Endothelial cell of coronary artery (primary cell): ENCODE results near the gene SNAPIN. TPM values are rescaled to one million over a fixed set of nuclear protein-coding genes. Genes with fewer than 3 reads are reported as not detected.

Experiments
- total RNA-seq: library from RNA; depleted of rRNA; stranded (reverse); fragments of >200 nt; gene quantifications from 2 replicates; pipeline ENCODE4 v1.2.3, GENCODE V29; 2014

Gene SNAPIN
- total RNA-seq = 39.4 and 48.3 TPM in 2 replicates

GRCh38 chr1:153658400-153659174 lies at the start of gene SNAPIN:
Gene SNAPIN (plus strand): TSS chr1:153658703. CDS start chr1:153658744, 41 bp downstream.

GRCh38 chr1:153612755-153613331 lies 45.7 kb upstream of the SNAPIN start, which contains the start of gene S100A16:
Gene S100A16 (minus strand): TSS chr1:153613137. CDS start chr1:153608151, 4,986 bp downstream.

GRCh38 chr1:153616144-153616916 lies 42.2 kb upstream of the SNAPIN start, which contains the start of gene S100A14:
Gene S100A14 (minus strand): TSS chr1:153616325. CDS start chr1:153615858, 467 bp downstream.

GRCh38 chr1:153626904-153627714 lies 31.4 kb upstream of the SNAPIN start, which contains the start of gene S100A13:
Gene S100A13 (minus strand): TSS chr1:153627505. CDS start chr1:153626472, 1,033 bp downstream.

GRCh38 chr1:153627715-153628626 lies 30.5 kb upstream of the SNAPIN start, which contains the start of gene S100A1:
Gene S100A1 (plus strand): TSS chr1:153628434. CDS start chr1:153630522, 2,088 bp downstream.

GRCh38 chr1:153633754-153634665 lies 24.5 kb upstream of the SNAPIN start, which contains the start of gene CHTOP:
Gene CHTOP (plus strand): TSS chr1:153634066. CDS start chr1:153636589, 2,523 bp downstream.

GRCh38 chr1:153670859-153671627 lies 12.5 kb downstream of the SNAPIN start, which contains the start of gene ILF2:
Gene ILF2 (minus strand): TSS chr1:153670993. CDS start chr1:153670922, 71 bp downstream.

GRCh38 chr1:153678519-153679336 lies 20.2 kb downstream of the SNAPIN start, which contains the start of gene NPR1:
Gene NPR1 (plus strand): TSS chr1:153678688. CDS start chr1:153679109, 421 bp downstream.

Other genes starting within 250 kb of the SNAPIN start
- not detected in 2 replicates for gene S100A7A, start 242.2 kb upstream of the SNAPIN start, total RNA-seq
- gene S100A7, start 198.1 kb upstream of the SNAPIN start, total RNA-seq = not detected in 2 replicates
- 1,061 and 1,806 TPM in 2 replicates for gene S100A6, start 122.7 kb upstream of the SNAPIN start, total RNA-seq
- not detected in 2 replicates for gene S100A5, start 117.8 kb upstream of the SNAPIN start, total RNA-seq
- 1.1 and 7.8 TPM in 2 replicates for gene S100A4, start 112.9 kb upstream of the SNAPIN start, total RNA-seq
- 1.3 and 3.2 TPM in 2 replicates for gene S100A3, start 109.4 kb upstream of the SNAPIN start, total RNA-seq
- 1.9 and 3.8 TPM in 2 replicates for gene S100A2, start 92.9 kb upstream of the SNAPIN start, total RNA-seq
- gene S100A16, start 45.6 kb upstream of the SNAPIN start, total RNA-seq = 328 and 379 TPM in 2 replicates
- not detected in 2 replicates for gene S100A14, start 42.4 kb upstream of the SNAPIN start, total RNA-seq
- 101 and 216 TPM in 2 replicates for gene S100A13, start 31.2 kb upstream of the SNAPIN start, total RNA-seq
- gene S100A1, start 30.3 kb upstream of the SNAPIN start, total RNA-seq = not detected in 2 replicates
- 26.5 and 37.1 TPM in 2 replicates for gene CHTOP, start 24.6 kb upstream of the SNAPIN start, total RNA-seq
- 203 and 278 TPM in 2 replicates for gene ILF2, start 12.3 kb downstream of the SNAPIN start, total RNA-seq
- gene NPR1, start 20.0 kb downstream of the SNAPIN start, total RNA-seq = 4.7 and 12.0 TPM in 2 replicates
- gene INTS3, start 69.3 kb downstream of the SNAPIN start, total RNA-seq = 23.7 and 38.2 TPM in 2 replicates
- gene SLC27A3, start 116.7 kb downstream of the SNAPIN start, total RNA-seq = 11.4 and 14.7 TPM in 2 replicates